Fibroblast of the aortic adventitia (primary cell): ENCODE data around the gene EFNA1. TPM values are rescaled to one million over a fixed set of nuclear protein-coding genes. Genes with fewer than 3 reads are reported as not detected.

Experiments used
- DNase-seq: peaks from one replicate; pipeline ENCODE4 v3.0.0-alpha.2; 2010; ENCODE audit warnings: low read depth
- H3K4me3 ChIP-seq: 2 replicates; pipeline ENCODE4 v1.5.1; 2011; ENCODE audit warnings: low read depth, mild to moderate bottlenecking, control low read depth, low read length, moderate library complexity
- CTCF ChIP-seq: IDR thresholded peaks from 2 replicates; pipeline ENCODE4 v1.5.1; 2011; ENCODE audit warnings: mild to moderate bottlenecking, low read length, control low read depth, inconsistent platforms; ENCODE audit not compliant: insufficient read depth
- total RNA-seq: library from RNA; depleted of rRNA; stranded (reverse); fragments of >200 nt; gene quantifications from 2 replicates; pipeline ENCODE4 v1.2.3, GENCODE V29; 2012; ENCODE audit warnings: low replicate concordance

The EFNA1 gene, protein sequence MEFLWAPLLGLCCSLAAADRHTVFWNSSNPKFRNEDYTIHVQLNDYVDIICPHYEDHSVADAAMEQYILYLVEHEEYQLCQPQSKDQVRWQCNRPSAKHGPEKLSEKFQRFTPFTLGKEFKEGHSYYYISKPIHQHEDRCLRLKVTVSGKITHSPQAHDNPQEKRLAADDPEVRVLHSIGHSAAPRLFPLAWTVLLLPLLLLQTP
- total RNA-seq, result 0.16 and 0.54 TPM in 2 replicates

GRCh38 chr1:155127105-155127966 lies at the start of gene EFNA1:
Gene EFNA1 (plus strand): TSS chr1:155127876. CDS start chr1:155127978, 102 bp downstream.
- H3K4me3 ChIP-seq, result peak within 1 kb of the TSS; percentile 65
- TF ChIP-seq CTCF, result no peak
- DNase-seq, result peak; percentile 34

GRCh38 chr1:155078469-155079209 lies 49.0 kb upstream of the EFNA1 start, which contains the start of gene EFNA3:
Gene EFNA3 (plus strand): TSS chr1:155078837. CDS start chr1:155078942, 105 bp downstream.
- no peak for TF ChIP-seq CTCF
- peak; percentile 22 for DNase-seq
- peak within 1 kb of the TSS; percentile 48 for H3K4me3 ChIP-seq

DNA sequence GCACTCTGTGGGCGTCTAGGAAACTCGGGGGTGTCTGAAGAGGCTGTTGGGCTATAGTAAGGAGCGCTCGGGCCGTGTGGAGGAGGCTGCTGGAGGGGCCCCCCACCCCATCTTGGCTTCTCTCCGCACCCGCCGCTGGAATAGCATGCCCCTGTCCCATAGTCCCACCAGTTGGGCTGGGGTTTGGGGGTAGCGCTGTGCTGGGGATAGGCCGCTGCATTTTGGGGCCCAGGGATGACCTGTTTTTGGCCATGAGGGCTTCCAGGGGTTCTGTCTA lies 48.5 kb upstream of the EFNA1 start:
- peak overlapping the region; percentile 48 for H3K4me3 ChIP-seq
- DNase-seq, result no peak
- no peak for TF ChIP-seq CTCF

DNA sequence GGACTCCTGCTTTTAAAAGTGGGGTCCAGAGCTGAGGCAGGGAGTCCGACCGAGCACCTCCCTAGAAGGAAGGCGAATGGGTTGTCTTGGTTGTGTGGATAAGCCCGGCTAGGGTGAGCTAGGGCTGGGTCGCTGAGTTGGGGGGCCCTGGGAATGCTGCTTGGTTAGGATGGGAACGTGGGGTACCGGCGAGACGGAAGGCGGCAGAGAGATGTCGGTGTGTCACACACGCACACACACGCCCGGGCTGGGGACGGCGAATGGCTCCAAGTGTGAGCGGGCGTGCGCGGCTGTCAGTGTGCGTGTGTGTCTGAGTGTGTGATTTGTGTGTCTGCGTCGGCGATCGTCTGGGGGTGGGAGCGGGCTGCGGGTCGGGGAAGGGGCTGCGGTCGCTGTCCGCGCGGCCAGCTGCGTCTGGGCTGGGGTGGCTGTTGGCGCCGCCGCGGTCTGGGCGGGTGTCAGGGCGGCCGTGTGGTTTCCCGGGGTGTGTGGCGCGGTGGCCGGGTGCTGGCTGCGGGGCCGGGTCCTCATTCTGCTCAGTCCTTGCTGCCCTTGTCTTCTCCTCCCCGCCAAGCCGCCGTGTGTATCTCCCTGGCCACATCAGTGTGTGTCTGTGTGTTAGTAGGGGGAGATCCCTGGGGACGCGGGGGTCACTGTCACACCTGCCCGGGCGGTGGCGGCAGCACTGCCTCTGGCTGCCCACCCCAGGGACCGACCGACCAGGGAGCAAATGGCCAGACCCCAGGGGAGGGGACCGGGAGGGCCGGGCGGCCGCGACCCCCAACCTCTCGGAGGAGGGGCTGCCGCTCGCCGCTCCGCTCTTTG lies 48.0 kb upstream of the EFNA1 start:
- no peak for DNase-seq
- no peak overlapping the region for H3K4me3 ChIP-seq
- TF ChIP-seq CTCF, result no peak

DNA sequence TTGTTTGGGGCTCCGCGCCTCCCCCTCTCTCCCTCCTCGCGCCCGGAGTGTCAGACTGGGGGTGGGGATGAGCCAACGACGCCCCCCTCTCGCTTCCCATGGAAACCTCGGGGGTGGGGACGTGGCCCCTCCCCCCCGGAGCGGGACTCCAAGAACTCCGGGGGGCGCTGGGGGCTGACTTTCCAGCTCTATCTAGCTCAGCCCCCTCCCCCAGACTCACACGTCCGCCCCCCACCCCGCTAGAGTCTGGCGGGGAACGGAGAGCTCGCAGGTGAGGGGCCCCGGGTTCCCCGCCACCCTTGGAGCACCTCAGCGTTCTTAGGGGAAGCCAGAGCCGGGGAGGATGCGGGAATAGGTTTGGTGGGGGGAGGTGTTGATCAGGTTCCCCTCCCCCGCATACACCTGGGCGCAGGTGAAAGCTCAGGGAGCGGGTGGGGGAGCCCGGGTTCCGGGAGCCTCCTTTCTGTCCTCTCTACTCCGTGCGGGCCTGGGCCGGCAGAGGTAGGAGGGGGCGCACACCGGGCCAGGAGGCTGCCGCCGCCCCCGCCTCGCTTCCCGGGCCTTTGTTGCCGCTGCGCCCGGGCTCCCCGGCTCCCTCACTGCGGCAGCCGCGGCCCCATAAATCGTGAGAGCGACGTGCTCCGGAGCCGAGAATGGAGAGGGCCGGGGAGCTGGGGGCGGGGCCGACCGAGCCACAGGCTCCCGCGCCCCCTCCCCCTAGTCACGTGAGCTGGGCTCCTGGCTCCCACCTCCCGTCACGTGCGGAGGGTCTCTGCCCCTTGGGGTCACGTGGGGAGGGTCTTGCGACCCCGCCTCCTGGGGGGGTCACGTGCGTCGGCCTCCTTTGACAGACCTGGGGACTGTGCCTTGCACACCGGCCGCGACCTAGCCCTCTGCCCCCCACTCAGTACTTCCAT lies 47.1 kb upstream of the EFNA1 start:
- no peak for DNase-seq
- TF ChIP-seq CTCF, result no peak
- no peak overlapping the region for H3K4me3 ChIP-seq
